Activated CD4-positive, alpha-beta T cell treated with anti-CD3 and anti-CD28 coated beads for 1 hour (primary cell): ENCODE data around the gene KRTAP4-8.
"Not testable (repeated sequence)": the region's sequence is repeated elsewhere in the genome, so short reads cannot be mapped to it uniquely, and the experiment has no call there.

Experiments used
- DNase-seq: peaks from one replicate; pipeline ENCODE4 v3.0.0-alpha.2; 2020

Gene KRTAP4-8

GRCh38 chr17:41107941-41108450 lies 10.1 kb upstream of the KRTAP4-8 start:
- no peak for DNase-seq

DNA sequence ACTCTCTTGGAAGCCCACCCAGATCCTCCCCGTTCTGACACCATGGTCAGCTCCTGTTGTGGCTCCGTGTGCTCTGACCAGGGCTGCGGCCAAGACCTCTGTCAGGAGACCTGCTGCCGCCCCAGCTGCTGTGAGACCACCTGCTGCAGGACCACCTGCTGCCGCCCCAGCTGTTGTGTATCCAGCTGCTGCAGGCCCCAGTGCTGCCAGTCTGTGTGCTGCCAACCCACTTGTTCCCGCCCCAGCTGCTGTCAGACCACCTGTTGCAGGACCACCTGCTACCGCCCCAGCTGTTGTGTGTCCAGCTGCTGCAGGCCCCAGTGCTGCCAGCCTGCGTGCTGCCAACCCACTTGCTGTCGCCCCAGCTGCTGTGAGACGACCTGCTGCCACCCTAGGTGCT lies 7.4 kb upstream of the KRTAP4-8 start, which contains the start of gene KRTAP4-9:
KRTAP4-9 (plus strand) TSS at position 43 of the 400 bp plus-strand sequence; CDS start at position 43, 0 bp downstream.
- not testable (repeated sequence) for DNase-seq

GRCh38 chr17:41104386-41105038 lies 6.6 kb upstream of the KRTAP4-8 start:
- not testable (repeated sequence) for DNase-seq

GRCh38 chr17:41103896-41104295 lies 6.0 kb upstream of the KRTAP4-8 start:
- no peak for DNase-seq

- DNase-seq = no peak
Measured at GRCh38 chr17:41101586-41102259, 3.8 kb upstream of the KRTAP4-8 start, which contains the start of gene KRTAP4-16. Gene KRTAP4-16 (minus strand): TSS chr17:41102209. CDS start chr17:41102209, 0 bp downstream.

GRCh38 chr17:41099682-41100480 lies 1.9 kb upstream of the KRTAP4-8 start:
- not testable (repeated sequence) for DNase-seq

DNA sequence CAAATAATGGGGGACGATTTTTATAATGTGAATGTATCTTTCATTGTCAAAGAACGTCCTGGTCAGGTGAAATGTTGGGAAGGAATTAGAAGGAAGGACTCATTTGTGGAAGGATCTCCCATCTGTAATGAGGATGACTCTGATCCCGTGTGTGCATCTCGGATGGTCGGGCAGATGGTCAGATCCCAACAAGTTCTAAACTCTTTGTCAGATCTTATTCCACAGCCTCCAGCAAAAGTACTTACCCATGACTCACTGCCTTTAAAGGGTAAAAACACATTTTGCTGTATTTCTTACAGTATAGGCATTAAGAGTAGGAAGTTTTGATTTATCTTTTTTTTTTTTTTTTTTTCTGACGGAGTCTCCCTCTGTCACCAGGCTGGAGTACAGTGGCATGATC lies 539 bp upstream of the KRTAP4-8 start:
- no peak for DNase-seq

DNA sequence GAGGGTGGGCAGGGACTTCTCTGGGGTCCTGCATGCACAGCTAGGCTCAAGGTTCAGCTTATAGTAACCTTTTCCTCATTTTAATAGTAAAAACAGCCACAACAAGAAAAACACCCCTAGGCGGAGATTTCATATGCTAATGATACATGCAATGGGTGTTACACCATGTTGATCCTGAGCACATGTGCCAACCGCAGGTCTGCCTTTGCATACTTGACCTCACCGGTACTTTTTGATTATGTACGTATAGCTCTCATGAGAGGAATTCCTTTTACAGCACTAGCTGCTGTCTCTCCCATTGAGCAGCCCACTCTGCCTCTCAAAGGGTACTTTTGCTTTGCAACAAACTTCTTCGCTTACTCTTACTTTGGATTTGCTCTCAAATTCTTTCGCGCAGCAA lies 1.9 kb downstream of the KRTAP4-8 start:
- DNase-seq = no peak

DNA sequence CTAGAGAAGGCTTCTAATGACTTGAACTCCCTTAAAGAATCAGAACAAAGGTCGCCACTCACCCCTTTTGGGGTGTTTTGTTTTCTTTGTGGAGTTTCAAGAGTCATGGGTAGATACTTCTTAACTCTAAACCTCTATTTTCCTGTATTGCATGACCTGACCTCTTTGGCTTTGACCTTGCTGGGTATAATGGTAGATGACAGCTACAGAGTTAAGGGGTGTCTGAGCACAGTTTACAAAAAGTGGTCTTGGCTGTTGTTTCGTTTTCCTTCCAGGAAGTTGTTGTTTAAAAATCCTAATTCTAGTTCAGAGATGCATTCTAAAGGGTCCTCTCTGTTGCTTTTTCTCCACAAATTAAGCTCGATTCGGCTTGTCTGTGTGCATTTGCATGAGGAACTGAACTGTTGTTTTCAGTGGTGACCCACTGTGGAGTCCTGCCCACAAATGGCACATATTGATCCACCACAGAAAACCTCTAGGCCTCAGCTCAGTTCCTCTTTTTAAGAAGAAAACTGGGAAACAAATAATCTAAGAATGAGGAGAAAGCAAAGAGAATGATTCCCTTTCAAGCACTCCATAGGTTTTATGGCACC lies 9.1 kb downstream of the KRTAP4-8 start:
- not testable (repeated sequence) for DNase-seq

DNA sequence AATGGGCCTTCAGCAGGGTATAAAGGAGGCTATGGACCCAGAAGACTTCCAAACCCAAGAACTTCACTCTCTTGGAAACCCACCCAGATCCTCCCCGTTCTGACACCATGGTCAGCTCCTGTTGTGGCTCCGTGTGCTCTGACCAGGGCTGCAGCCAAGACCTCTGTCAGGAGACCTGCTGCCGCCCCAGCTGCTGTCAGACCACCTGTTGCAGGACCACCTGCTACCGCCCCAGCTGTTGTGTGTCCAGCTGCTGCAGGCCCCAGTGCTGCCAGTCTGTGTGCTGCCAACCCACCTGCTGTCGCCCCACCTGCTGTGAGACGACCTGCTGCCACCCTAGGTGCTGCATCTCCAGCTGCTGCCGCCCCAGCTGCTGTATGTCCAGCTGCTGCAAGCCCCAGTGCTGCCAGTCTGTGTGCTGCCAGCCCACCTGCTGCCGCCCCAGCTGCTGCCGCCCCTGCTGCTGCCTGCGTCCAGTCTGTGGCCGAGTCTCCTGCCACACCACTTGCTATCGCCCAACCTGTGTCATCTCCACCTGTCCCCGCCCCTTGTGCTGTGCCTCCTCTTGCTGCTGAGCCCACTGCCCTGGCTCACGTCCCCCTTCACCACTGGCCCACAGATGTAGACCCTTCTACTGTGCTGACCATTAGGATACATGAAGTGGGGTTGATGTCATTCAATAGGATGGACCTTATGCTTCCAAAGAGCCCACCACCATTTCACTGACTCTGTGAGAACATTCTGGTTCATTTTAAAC lies 13.7 kb downstream of the KRTAP4-8 start, which contains the start of gene KRTAP4-7:
KRTAP4-7 (plus strand) TSS at position 51 of the 757 bp plus-strand sequence; CDS start at position 108, 57 bp downstream.
- not testable (repeated sequence) for DNase-seq

- DNase-seq = not testable (repeated sequence)
Measured at GRCh38 chr17:41083427-41083826, 14.5 kb downstream of the KRTAP4-8 start.

- no peak for DNase-seq
Measured at GRCh38 chr17:41082626-41083025, 15.3 kb downstream of the KRTAP4-8 start.

- DNase-seq = no peak
Measured at GRCh38 chr17:41076788-41077187, 21.2 kb downstream of the KRTAP4-8 start.

- DNase-seq = no peak
Measured at GRCh38 chr17:41073676-41074075, 24.3 kb downstream of the KRTAP4-8 start.

GRCh38 chr17:41071606-41072360 lies 26.2 kb downstream of the KRTAP4-8 start:
- DNase-seq = no peak

- no peak for DNase-seq
Measured at GRCh38 chr17:41069031-41069430, 28.9 kb downstream of the KRTAP4-8 start.

GRCh38 chr17:41067281-41067680 lies 30.7 kb downstream of the KRTAP4-8 start:
- DNase-seq = no peak

GRCh38 chr17:41065829-41066624 lies 31.9 kb downstream of the KRTAP4-8 start, which contains the start of gene KRTAP2-4:
Gene KRTAP2-4 (minus strand): TSS chr17:41065879. CDS start chr17:41065845, 34 bp downstream.
- DNase-seq = no peak

- not testable (repeated sequence) for DNase-seq
Measured at GRCh38 chr17:41065016-41065689, 32.8 kb downstream of the KRTAP4-8 start.
